ENCODE results near the gene TUBGCP2. TPM values are rescaled to one million over a fixed set of nuclear protein-coding genes. Genes with fewer than 3 reads are reported as not detected.

Gene TUBGCP2
- total RNA-seq, 6 experiments from 2014 or later: 72.5 to 80.8 (median 77.7) TPM

- H3K27ac Mint-ChIP-seq: peak overlapping the region; percentile 72; the same call in 1 of the 2 replicates
- DNase-seq: no peak
- peak overlapping the region; percentile 46; the same call in 1 of the 2 replicates for H3K4me3 Mint-ChIP-seq
- peaks cover 12% of the 10 kb centered on the region for H3K4me1 Mint-ChIP-seq (ENCODE audit: low read depth)
- TF ChIP-seq, protein P1, sequence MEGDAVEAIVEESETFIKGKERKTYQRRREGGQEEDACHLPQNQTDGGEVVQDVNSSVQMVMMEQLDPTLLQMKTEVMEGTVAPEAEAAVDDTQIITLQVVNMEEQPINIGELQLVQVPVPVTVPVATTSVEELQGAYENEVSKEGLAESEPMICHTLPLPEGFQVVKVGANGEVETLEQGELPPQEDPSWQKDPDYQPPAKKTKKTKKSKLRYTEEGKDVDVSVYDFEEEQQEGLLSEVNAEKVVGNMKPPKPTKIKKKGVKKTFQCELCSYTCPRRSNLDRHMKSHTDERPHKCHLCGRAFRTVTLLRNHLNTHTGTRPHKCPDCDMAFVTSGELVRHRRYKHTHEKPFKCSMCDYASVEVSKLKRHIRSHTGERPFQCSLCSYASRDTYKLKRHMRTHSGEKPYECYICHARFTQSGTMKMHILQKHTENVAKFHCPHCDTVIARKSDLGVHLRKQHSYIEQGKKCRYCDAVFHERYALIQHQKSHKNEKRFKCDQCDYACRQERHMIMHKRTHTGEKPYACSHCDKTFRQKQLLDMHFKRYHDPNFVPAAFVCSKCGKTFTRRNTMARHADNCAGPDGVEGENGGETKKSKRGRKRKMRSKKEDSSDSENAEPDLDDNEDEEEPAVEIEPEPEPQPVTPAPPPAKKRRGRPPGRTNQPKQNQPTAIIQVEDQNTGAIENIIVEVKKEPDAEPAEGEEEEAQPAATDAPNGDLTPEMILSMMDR (IDR thresholded peaks at IDR 0.05): no peak
- H3K36me3 Mint-ChIP-seq (ENCODE audit: low read depth): peaks cover 8% of the 10 kb centered on the region; the same call in 1 of the 2 replicates
- no peaks in the 10 kb centered on the region for H3K27me3 Mint-ChIP-seq (ENCODE audit: insufficient read depth)
- no peaks in the 10 kb centered on the region for H3K9me3 Mint-ChIP-seq
Measured at GRCh38 chr10:133277993-133278576, 30.6 kb downstream of the TUBGCP2 start.

DNA sequence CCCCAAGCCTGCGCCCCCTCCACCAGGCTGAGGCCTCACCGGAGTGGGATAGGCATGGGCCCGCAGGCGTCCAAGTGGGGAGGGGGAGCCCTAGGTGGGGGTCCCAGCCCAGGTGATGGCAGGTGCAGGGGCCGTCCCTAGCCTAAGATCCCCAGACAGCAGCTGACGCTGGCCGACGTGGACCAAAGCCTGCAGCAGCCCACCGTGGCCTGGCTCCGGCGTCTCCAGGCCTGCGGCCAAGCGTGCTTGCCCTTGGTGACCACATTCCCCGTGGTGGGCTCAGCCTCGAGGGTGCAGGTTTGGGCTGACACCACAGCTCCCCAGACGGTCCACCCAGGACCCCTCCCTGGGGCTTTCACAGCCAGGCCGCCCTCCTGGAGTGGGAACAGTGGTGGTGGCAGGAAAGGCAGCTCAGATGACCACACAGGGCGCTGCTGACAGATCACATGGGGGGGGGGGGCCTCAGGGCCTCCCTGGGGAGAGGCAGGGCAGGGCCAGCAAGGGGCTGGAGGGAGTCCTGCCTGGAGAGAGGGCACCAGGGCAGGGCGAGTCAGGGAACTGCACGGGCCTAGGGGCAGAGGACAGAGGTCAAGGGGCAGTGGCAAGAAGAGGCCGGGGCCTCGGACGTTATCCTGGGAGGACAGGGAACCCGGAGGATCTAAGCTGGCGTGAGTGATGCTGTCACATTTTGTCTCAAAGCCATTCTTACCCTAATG, 31.2 kb downstream of the TUBGCP2 start:
- Mint-ChIP-seq H3K36me3 (ENCODE audit: low read depth) (peaks cover 8% of the 10 kb centered on the region; the same call in 1 of the 2 replicates), H3K9me3 (no peaks in the 10 kb centered on the region), H3K27ac (no peak overlapping the region), H3K4me3 (no peak overlapping the region), H3K27me3 (ENCODE audit: insufficient read depth) (no peaks in the 10 kb centered on the region), H3K4me1 (ENCODE audit: low read depth) (peaks cover 12% of the 10 kb centered on the region)
- no peak for DNase-seq
- TF ChIP-seq, protein P1 (IDR thresholded peaks at IDR 0.05): no peak

GRCh38 chr10:133276435-133277201, 32.1 kb downstream of the TUBGCP2 start, which contains the start of gene ADAM8:
Gene ADAM8 (minus strand): TSS chr10:133276868. CDS start chr10:133276817, 51 bp downstream.
- DNase-seq: no peak
- Mint-ChIP-seq H3K4me3 (no peak within 1 kb of the TSS), H3K27ac (no peak within 1 kb of the TSS), H3K36me3 (ENCODE audit: low read depth) (0 out of 2 replicates have a peak, but pooled peaks cover under 1% of the 10 kb centered on the region), H3K4me1 (ENCODE audit: low read depth) (peaks cover 12% of the 10 kb centered on the region), H3K27me3 (ENCODE audit: insufficient read depth) (no peaks in the 10 kb centered on the region), H3K9me3 (no peaks in the 10 kb centered on the region)
- TF ChIP-seq, protein P1 (IDR thresholded peaks at IDR 0.05): no peak

DNA sequence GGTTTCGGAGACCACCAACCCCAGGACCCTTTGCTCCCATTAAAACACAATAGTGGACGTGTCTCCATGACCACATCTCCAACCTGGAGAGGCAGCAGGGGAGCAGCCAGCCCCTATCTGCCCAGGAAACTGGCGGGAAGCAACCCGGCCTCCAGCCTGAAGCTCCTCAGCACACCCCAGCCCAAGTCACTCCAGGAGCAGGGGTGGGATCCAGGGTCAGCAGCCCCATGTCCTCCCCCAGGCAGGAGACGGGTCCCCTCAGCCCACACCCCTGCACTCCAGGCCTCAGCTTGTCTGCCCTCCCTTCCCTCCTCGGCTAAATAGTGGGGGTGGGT, 32.6 kb downstream of the TUBGCP2 start:
- peaks cover 12% of the 10 kb centered on the region for H3K4me1 Mint-ChIP-seq (ENCODE audit: low read depth)
- no peaks in the 10 kb centered on the region for H3K9me3 Mint-ChIP-seq
- H3K27me3 Mint-ChIP-seq (ENCODE audit: insufficient read depth): no peaks in the 10 kb centered on the region
- H3K36me3 Mint-ChIP-seq (ENCODE audit: low read depth): no peaks in the 10 kb centered on the region
- DNase-seq: no peak
- no peak overlapping the region for H3K4me3 Mint-ChIP-seq
- H3K27ac Mint-ChIP-seq: no peak overlapping the region
- TF ChIP-seq, protein P1 (IDR thresholded peaks at IDR 0.05): no peak

- no peaks in the 10 kb centered on the region for H3K9me3 Mint-ChIP-seq
- no peak overlapping the region for H3K4me3 Mint-ChIP-seq
- no peaks in the 10 kb centered on the region for H3K36me3 Mint-ChIP-seq (ENCODE audit: low read depth)
- TF ChIP-seq, protein P1 (IDR thresholded peaks at IDR 0.05): no peak
- no peaks in the 10 kb centered on the region for H3K27me3 Mint-ChIP-seq (ENCODE audit: insufficient read depth)
- H3K27ac Mint-ChIP-seq: no peak overlapping the region
- no peak for DNase-seq
- H3K4me1 Mint-ChIP-seq (ENCODE audit: low read depth): peaks cover 12% of the 10 kb centered on the region
Measured at GRCh38 chr10:133275684-133276092, 33.0 kb downstream of the TUBGCP2 start.
